ENCODE measurements around the gene SMC5. TPM values are rescaled to one million over a fixed set of nuclear protein-coding genes. Genes with fewer than 3 reads are reported as not detected.
"Not testable (repeated sequence)": the region's sequence is repeated elsewhere in the genome, so short reads cannot be mapped to it uniquely, and the experiment has no call there.

Gene SMC5
- total RNA-seq, 1 donor: 28.6 TPM

GRCh38 chr9:70398145-70398556 is 139.4 kb downstream of the SMC5 start:
- no peak for TF ChIP-seq CTCF (IDR thresholded peaks at IDR 0.05; ENCODE audit: extremely low read depth, low read depth, low read length)
- H3K9me3 ChIP-seq (ENCODE audit: low read depth, low read length): no peaks in the 10 kb centered on the region
- no peak overlapping the region for H3K27ac ChIP-seq (ENCODE audit: low read depth, low read length)
- H4K20me1 ChIP-seq (ENCODE audit: insufficient read depth, low read length): peaks cover 79% of the 10 kb centered on the region
- H3K36me3 ChIP-seq (ENCODE audit: insufficient read depth, low read length): no peaks in the 10 kb centered on the region
- H2AFZ ChIP-seq (ENCODE audit: low read length): no peak overlapping the region
- peaks cover 4% of the 10 kb centered on the region for H3K4me1 ChIP-seq (ENCODE audit: insufficient read depth, low read length)
- no peaks in the 10 kb centered on the region for H3K27me3 ChIP-seq (ENCODE audit: insufficient read depth, low read length)
- peaks cover 91% of the 10 kb centered on the region for H3K79me2 ChIP-seq (ENCODE audit: insufficient read depth, low read length)
- no peak for DNase-seq (ENCODE audit: insufficient read length, low spot score, missing footprints)
- H3K4me3 ChIP-seq (ENCODE audit: insufficient read depth, low read length): no peak overlapping the region
- no peak overlapping the region for H3K4me2 ChIP-seq (ENCODE audit: insufficient read depth, low read length)

GRCh38 chr9:70399141-70399540 is 140.4 kb downstream of the SMC5 start:
- peaks cover 14% of the 10 kb centered on the region for H3K4me1 ChIP-seq (ENCODE audit: insufficient read depth, low read length)
- no peak for TF ChIP-seq CTCF (IDR thresholded peaks at IDR 0.05; ENCODE audit: extremely low read depth, low read depth, low read length)
- H3K36me3 ChIP-seq (ENCODE audit: insufficient read depth, low read length): no peaks in the 10 kb centered on the region
- H3K79me2 ChIP-seq (ENCODE audit: insufficient read depth, low read length): peaks cover 91% of the 10 kb centered on the region
- no peaks in the 10 kb centered on the region for H3K9me3 ChIP-seq (ENCODE audit: low read depth, low read length)
- no peak overlapping the region for H3K4me3 ChIP-seq (ENCODE audit: insufficient read depth, low read length)
- H4K20me1 ChIP-seq (ENCODE audit: insufficient read depth, low read length): peaks cover 75% of the 10 kb centered on the region
- H3K4me2 ChIP-seq (ENCODE audit: insufficient read depth, low read length): no peak overlapping the region
- no peak for DNase-seq (ENCODE audit: insufficient read length, low spot score, missing footprints)
- no peaks in the 10 kb centered on the region for H3K27me3 ChIP-seq (ENCODE audit: insufficient read depth, low read length)
- H2AFZ ChIP-seq (ENCODE audit: low read length): no peak overlapping the region
- H3K27ac ChIP-seq (ENCODE audit: low read depth, low read length): no peak overlapping the region

GRCh38 chr9:70400107-70400892 is 141.5 kb downstream of the SMC5 start:
- TF ChIP-seq CTCF (IDR thresholded peaks at IDR 0.05; ENCODE audit: extremely low read depth, low read depth, low read length): no peak
- Histone ChIP-seq H2AFZ (ENCODE audit: low read length) (no peak overlapping the region), H3K4me2 (ENCODE audit: insufficient read depth, low read length) (no peak overlapping the region), H3K9me3 (ENCODE audit: low read depth, low read length) (no peaks in the 10 kb centered on the region), H3K4me3 (ENCODE audit: insufficient read depth, low read length) (no peak overlapping the region), H3K27me3 (ENCODE audit: insufficient read depth, low read length) (no peaks in the 10 kb centered on the region), H3K4me1 (ENCODE audit: insufficient read depth, low read length) (peaks cover 24% of the 10 kb centered on the region), H4K20me1 (ENCODE audit: insufficient read depth, low read length) (peaks cover 66% of the 10 kb centered on the region), H3K36me3 (ENCODE audit: insufficient read depth, low read length) (no peaks in the 10 kb centered on the region), H3K27ac (ENCODE audit: low read depth, low read length) (no peak overlapping the region), H3K79me2 (ENCODE audit: insufficient read depth, low read length) (peaks cover 91% of the 10 kb centered on the region)
- DNase-seq (ENCODE audit: insufficient read length, low spot score, missing footprints): no peak

- not testable (repeated sequence) for H3K36me3 ChIP-seq (ENCODE audit: insufficient read depth, low read length); H3K27me3 ChIP-seq (ENCODE audit: insufficient read depth, low read length); DNase-seq (ENCODE audit: insufficient read length, low spot score, missing footprints); H2AFZ ChIP-seq (ENCODE audit: low read length); H3K9me3 ChIP-seq (ENCODE audit: low read depth, low read length); H3K4me2 ChIP-seq (ENCODE audit: insufficient read depth, low read length); H3K27ac ChIP-seq (ENCODE audit: low read depth, low read length); H3K4me3 ChIP-seq (ENCODE audit: insufficient read depth, low read length)
- peaks cover 33% of the 10 kb centered on the region for H3K4me1 ChIP-seq (ENCODE audit: insufficient read depth, low read length)
- H4K20me1 ChIP-seq (ENCODE audit: insufficient read depth, low read length): peaks cover 56% of the 10 kb centered on the region
- peaks cover 92% of the 10 kb centered on the region for H3K79me2 ChIP-seq (ENCODE audit: insufficient read depth, low read length)
These were observed 142.5 kb downstream of the SMC5 start for GRCh38 chr9:70401241-70401640.
